GM21619 (cell line): ENCODE data around the gene PANK2.
"Not testable (repeated sequence)": the region's sequence is repeated elsewhere in the genome, so short reads cannot be mapped to it uniquely, and the experiment has no call there.

Experiments
- ATAC-seq: cut with Tn5 transposase; IDR thresholded peaks from one replicate; pipeline ENCODE4 v1.9.1; 2021; ENCODE audit not compliant: unreplicated experiment

PANK2 gene

DNA sequence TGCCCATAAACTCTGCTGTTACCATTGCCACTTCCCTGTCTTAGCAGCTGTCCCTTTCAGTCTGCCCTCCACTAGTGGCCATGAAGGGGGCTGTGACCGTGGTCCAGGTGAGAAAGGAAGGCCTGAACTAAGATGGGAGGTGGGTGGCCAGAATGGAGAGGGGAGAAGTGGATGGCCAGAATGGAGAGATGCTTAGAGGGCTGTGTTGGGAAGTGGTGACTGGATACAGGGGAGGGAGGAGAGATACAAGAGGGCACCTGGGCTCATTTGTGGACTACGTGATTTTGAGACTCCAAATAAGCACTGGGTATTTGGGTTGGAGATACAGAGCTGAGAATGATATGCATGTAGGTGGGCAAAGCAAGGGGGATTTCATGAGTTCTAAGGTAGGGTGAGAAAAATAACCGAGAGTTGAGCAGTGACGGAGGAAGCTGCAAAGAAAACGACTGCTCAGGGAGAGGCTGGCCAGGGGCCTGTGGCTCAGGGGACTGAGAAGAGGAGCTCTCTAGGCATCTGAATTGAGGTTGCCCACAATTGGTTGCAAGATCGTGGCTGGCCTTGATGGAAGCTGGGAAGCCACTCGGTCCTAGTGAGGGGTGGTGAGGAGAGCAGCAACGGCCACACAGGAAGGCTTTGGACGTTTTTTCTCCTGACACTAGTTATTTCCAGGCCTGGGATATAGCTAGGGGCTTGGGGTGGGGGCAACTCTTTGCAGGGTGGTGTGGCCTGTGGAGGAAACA is 36.9 kb downstream of the PANK2 start:
- no peak for ATAC-seq

DNA sequence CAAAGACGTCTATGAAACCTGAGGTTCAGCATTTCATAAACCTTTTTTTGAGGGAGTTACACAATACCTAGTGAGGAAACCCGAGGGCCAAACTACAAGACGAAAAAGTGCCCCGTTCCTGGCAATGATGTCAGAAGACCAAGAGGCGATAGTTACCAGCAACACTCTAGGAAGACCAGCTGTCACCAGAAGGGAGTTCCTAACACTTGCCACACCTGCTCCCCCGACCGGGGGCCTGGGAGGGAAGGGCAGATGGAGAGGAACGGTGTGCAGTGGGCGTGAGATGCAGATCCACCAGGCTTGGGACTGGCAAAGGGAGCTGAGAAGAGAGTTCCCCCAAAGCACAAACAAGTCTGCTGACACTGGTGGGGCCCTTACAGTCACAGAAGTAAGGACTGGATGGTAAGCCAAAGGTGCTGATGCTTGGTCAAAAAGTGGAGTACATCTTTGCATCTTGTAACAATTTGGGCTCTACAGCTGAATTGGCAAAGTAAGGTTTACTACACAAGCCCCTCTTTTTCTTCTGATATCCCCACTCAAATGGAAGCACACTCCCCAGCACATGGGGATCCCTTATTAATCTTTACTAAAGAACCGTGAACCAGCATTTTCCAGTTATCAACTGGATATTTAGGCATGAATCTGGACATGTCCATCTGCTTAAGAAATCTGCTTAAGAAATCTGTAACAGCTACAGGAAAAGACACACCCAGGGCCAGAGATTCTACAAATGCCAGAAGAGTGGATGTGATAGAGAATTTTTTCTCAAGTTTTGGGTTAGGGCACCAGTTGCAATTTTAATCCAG is 38.5 kb downstream of the PANK2 start:
- no peak for ATAC-seq

- no peak for ATAC-seq
These were observed 40.5 kb downstream of the PANK2 start for GRCh38 chr20:3929713-3930060.

- no peak for ATAC-seq
These were observed 41.3 kb downstream of the PANK2 start for GRCh38 chr20:3930265-3931206.

- no peak for ATAC-seq
These were observed 42.5 kb downstream of the PANK2 start for GRCh38 chr20:3931664-3932063.

DNA sequence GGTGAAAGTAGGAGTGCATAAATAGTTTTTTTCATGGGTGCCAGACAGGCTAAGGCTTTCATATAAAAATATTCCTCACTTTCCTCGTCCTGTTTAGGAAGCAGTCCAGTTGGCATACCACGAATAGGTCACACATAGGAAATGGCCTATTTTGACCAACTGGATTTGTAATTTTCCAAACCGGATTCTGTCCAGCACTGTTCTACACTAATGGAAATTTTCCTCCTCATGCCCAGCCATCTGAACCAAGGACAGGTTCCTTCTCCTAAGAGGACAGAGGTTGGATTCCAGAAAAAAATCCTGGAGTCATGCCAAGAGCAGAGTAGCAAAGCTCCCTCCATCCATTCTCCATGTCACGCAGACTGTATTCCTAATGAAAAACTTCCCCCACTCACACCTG is 43.1 kb downstream of the PANK2 start:
- no peak for ATAC-seq

DNA sequence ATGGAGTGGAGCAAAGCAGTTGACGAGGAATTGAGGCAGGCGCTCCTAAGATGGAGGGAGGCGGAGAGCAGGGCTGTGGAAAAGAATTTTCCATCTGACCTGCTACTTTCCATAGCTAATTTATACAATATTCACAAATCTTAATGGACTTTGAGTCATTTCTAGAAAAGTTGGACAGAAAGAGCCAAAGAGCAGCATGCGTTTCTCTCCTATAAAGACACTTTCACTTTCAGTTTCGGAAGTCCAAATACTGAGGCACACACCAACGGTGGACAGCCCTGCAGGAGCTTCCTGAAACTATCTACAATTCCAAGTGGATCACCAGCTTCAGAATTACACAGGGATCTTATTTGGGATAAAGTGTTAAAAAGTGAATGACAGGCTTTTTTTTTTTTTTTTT is 43.5 kb downstream of the PANK2 start:
- no peak for ATAC-seq

DNA sequence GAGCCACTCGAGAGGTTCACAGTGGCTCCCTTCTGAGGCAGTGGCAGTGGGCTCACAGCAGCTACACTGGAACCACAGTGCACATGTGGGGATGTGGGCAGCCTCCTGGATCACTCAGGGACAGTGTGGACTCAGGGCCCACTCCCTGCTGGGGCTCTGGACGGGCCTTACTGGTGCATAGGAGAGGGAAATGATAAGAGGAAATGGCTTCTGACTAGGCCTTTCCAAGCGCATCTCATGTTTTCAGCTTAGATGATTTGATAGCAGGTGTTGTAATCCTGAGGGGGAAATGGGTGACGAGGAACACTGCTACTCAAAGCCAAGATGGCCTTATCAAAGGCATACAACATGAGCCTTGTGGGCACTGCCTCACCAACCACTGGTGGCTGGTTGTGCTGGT is 44.0 kb downstream of the PANK2 start:
- ATAC-seq: no peak

DNA sequence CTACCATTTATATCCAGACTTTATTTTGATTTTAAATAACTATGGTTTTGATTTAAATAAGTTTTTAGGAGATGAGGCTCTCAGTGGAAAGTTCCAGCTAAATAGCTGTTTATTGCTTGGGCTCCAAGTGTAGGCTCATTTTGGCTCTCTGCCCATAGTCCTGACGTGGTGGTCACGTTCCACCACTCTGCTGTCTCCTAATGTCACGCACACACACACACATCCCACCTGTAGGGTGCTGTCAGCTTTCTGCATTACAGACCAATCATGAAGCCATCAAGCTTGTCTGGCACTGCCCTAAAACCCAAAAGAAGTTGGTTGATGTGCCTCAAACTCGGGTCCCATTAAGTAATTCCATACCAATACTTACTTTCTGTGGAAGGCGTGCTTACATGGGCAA is 45.4 kb downstream of the PANK2 start:
- ATAC-seq: no peak

- ATAC-seq: no peak
These were observed 46.2 kb downstream of the PANK2 start for GRCh38 chr20:3935295-3935955.

DNA sequence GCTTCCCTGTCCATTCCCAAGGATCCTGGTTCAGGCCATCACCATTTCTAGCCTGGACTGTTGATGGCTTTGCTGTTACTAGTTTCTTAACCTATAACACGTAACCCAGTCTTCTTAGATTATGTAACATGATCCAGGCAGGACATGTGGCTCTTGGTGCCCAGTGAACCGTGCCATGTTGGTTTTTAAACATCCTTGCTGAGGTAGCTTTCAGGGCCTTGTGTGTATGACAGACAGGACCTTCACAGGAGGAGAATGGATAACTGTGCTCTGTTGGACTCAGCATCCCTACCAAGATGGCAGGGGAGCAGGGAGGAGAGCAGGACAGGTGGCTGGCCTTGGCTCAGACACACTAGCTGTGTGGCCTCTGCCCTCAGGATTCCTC is 46.8 kb downstream of the PANK2 start:
- ATAC-seq: no peak

GRCh38 chr20:3937618-3938017 is 48.4 kb downstream of the PANK2 start:
- no peak for ATAC-seq

- ATAC-seq: no peak
These were observed 51.7 kb downstream of the PANK2 start for GRCh38 chr20:3940905-3941304.

DNA sequence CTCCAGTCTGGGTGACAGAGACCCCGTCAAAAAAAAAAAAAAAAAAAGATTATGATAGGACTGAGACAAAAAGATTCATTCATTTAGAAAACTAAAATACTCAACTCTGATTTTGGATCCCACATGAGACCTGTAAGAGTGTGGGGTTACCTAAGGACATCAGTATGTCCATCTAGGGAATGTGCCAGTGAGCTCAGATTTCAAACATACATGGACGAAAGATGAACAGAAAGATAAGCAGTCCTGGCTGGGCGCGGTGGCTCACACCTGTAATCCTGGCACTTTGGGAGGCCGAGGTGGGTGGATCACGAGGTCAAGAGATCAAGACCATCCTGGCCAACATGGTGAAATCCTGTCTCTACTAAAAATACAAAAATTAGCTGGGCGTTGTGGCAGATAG is 57.5 kb downstream of the PANK2 start:
- ATAC-seq: not testable (repeated sequence)

- no peak for ATAC-seq
These were observed 75.5 kb downstream of the PANK2 start for GRCh38 chr20:3964719-3965118.

DNA sequence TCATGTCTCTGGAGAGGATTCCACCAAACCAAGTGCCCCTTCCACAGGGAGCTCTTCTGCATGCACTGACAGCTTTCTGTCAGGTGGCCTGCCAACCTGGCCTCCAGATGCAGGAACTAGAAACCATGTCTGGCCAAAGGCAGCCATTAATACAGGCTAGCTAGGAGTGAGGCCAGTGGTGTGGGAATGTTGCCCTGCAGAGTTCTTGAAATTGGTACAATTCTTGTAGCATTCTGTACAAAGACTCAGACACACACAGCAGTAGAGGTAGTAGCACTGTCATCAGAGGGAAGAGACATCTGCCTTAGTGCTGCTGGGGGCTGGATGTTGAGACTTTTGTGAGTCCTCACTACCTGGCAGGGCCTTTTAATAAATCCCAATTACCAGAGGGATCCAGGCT is 77.4 kb downstream of the PANK2 start:
- ATAC-seq: no peak

DNA sequence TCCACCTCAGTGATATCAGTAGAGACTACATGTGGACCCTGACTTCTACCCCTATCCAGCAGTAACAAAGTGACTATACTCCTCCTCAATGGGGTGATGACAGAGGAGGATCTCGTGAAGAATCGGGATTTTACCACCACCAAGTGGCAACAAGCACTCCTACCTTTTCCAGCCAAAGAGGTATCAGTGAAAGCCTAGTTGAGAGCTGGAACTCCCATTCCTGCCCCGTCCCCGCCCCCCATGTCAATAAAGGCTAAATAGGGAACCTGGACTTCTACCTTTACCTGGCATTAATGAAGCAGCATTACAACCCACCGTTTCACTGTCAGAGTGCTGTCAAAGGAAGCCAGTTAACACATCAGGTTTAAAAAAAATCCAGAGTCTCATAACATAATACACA is 80.8 kb downstream of the PANK2 start:
- no peak for ATAC-seq

DNA sequence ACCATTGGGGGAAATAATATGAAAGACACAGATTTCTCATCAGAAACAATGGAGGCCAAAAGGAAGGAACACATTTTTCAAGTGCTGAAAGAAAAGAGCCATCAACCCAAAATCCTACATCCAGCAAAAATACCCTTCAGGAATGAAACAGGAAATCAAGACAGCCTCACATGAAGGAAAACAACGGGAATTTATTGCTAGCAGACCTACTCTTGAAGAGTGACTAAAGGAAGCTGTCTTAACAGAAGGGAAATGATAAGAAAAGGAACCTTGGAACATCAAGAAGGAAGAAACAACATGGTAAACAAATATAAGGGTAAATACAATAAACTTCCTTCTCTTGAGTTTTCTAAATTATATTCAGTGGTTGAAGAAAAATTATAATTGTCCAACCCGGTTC is 82.0 kb downstream of the PANK2 start:
- no peak for ATAC-seq

DNA sequence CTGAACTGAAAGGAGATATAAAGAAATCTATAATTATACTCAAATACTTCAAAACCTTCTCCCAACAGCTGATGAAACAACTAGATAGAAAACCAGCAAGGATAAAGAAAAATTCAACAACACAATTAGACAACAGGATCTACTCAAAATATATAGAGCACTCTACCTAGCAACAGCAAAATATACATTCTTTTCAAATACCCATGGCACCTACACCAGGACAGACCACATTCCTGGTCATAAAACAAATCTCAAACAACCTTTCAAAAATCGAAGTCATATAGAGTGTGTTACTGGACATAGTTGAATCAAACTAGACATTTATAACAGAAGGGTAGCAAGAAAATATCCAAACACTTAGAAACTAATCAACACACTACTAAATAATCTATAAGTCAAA is 83.0 kb downstream of the PANK2 start:
- no peak for ATAC-seq

DNA sequence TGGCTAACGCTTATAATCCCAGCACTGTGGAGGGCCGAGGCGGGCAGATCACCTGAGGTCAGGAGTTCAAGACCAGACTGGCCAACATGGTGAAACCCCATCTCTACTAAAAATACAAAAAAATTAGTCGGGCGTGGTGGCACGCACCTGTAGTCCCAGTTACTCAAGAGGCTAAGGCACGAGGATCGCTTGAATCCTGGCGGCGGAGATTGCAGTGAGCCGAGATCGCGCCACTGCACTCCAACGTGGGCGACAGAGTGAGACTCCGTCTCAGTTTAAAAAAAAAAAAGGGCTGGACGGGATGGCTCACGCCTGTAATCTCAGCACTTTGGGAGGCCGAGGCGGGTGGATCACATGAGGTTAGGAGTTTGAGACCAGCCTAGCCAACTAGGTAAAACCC is 83.4 kb downstream of the PANK2 start:
- ATAC-seq: not testable (repeated sequence)

- ATAC-seq: no peak
These were observed 84.5 kb downstream of the PANK2 start for GRCh38 chr20:3973705-3974104.
